ENCODE measurements around the gene ALPL.

The ALPL gene

DNA sequence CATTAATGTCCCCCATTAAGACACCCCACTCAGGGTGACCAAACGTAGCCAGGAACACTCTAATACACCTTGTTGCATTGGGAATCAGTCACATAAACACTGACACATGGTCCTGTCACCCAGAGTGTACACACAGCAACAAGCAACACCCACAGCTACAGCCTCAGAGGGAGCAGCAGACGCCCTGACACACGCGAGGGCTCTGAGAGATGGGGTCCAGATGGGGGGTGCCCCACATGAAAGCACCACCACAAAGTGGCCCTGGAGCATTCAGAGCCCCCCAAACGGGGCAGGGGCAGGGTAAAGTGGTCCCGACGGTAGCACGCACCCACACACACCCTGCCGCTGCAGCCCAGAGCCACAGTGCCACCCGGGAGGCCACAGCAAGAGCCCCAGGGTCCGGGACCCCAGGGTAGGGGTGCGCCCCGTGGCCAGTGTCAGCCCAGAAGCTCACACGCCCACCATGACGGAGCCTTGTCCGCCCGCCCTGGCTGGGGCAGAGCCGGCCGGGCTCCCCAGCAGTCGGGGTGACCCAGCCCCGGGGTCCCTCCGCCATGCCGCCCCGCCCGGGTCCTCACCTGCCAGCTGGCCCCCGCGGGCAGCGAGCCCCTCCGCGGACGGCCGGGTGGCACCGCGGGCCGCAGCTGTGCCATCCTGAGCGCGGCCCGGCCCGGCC is 112.7 kb downstream of the ALPL start:
- DNase-seq, result no peak

DNA sequence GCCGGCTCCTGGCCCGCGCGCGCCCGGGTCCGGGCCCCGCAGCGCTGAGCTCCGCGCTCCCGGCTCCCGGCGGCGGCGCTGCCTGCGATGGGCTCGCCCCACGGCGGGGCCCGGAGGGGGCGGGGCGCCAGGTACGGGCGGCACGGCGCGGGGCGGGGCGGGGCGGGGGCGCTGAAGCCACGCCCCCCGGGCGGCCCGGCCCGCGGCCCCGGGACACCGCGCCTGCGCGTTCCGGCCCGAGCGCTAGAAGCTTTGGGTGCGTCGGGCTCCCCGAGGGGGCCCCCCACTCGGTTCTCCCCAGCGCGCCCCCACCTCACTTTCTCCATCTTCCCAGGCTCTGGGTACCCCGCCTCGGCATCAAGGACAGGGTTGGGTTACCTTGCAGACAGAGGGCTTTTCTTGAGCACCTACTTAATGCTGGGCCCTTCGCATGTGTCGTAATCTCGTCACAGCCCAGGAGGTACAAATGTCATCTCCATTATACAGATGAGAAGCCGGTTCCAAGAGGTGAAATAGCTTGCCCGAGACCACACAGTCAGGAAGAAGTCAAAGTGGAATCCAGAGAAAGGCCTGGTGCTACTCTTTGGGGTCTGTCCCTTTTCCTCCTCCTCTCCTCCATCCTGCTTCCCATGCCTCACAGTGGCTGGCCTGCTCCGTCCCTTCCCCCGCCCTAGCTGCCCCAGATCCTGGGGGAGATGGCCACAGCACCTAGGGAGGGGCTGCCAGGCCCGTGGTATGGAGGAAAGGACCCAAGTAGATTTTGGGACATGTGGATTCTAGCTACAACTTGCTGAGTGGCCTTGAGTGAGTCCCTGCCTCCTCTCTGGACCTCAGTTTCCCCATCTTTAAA is 113.5 kb downstream of the ALPL start:
- DNase-seq, result no peak

DNA sequence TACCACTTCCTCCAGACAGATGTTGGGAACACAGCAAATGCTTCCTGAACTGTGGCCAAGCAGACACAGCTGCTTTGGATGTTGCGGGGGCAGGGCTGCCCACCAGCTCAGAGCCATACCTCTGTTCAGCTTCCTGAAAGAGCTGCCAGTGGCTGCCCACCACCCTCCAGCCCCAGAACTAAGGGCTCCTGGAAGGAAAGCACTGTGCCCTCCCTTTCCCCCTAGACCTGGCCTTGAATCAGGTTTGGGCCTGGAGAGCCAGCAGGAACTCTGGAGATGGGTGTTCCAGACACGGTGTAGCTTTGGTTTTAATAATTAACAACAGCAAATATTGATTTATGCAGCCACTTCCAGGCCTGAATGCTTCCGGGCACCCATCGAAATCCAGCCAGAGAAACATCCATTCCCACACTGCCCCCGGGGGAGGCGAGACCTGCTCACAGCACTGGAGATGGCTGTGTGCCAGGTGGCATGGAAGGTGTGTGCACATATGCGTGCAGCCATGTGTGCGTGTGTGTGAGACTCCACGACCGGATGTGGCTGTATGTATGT is 114.3 kb downstream of the ALPL start:
- DNase-seq, result no peak

DNA sequence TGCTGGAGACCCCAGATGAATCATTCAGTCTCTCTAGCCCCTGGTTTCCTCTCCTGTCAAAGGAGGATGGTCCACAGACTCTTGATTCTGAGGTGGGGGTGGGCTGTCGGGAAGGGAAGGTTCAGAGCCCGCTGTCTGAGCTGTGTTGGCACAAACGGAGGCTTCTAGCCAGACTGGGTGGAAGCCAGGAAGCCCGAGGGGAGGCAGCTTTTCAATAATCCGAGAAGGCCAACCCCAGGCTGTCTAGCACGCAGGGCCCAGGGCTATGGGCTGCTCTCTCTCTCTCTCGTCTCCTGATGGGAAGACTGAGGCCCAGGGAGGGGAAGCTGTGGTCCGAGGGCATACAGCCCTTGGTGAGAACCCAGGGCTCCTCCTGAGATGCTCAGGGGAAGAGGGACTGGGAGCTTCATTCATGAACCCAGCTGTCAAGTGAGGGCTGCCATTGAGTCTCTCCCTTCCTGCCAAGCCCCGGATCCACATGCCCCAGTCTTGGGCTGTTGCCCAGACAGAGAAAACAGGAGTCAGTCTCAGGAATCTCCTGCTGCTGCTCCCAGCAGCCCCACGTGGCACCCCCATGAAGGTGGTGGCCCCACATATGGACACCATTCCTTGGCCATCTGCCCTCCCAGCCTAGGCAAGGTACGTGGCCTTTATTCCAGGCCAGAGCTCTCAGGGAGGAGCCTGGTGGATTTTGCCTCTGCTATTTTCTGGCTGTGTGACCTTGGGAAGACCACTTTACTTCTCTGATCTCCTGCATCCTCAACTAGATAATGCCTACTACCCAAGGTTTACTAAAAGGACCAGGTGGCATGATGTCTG is 115.6 kb downstream of the ALPL start:
- DNase-seq, result no peak

DNA sequence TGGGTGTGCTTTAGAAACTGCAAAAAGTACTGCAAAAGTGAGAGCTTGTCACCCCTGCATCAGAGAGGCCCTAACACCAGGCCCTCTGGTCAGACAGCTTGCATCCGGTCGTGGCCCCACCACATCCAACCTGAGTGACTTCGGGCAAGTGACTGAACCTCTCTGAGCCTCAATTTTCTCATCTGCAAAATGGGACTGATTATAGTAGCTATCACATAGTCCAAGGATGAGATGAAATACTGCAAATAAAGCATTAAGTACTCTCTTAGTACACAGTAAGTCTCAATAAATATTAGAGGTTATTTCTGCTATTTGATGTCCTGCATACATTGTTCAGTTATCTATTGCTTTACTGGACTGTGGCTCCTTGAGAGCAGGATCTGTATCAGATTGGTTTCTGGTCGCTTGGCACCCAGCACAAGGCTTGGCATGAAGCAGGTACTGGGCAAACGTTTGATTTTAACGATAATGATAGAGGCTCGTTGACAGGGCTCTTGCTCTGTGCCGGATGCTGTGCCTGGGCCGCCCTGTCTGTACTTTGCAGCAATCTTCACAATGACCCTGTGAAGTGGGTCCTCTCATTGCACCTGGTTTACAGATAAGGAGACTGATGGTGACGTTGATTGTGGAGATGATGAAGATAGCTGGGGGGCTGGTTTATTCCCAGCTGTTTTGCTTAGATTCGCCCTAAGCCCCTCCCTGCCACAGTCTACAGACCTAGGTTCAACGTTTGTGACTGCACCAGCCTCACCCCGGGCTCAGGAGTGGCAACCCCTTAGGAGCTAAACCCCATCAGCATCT is 116.4 kb downstream of the ALPL start:
- DNase-seq, result no peak

DNA sequence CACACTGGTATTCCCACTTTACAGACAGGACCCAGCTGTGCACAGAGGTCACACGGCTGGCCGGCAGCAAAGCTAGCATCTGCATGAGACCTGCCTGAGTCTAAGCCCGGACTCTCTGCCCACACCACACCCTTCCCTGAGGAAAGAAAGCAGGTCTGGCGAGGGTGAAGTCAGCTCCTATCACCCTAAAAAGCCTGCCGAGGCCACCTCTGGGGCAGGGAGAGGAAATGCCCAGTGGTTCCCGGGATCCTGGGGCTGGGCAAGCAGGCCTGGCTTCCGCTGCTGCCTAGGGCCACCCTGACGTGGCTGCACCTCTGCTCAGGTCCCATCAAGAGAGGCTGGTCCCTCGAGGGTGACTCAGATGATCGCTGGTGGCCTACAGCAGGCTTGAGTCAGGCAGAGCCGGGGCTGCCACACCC is 117.7 kb downstream of the ALPL start:
- no peak for DNase-seq

All from cortex of kidney (tissue), 1 donor.